Fibroblast of lung (primary cell): Measurements from ENCODE around the gene MACROD1. TPM values are rescaled to one million over a fixed set of nuclear protein-coding genes. Genes with fewer than 3 reads are reported as not detected.

Source experiments
- DNase-seq, 2 donors: peaks; one replicate each; pipeline versions ENCODE4 v3.0.0 to v3.0.0-alpha.2; 2010; ENCODE audit warnings: low read depth in 2 of 2
- H2AFZ ChIP-seq: 2 replicates; pipeline ENCODE4 v1.5.1; 2012; ENCODE audit warnings: low read length, control low read depth, inconsistent platforms
- H3K27ac ChIP-seq: 2 replicates; pipeline ENCODE4 v1.5.1; 2011; ENCODE audit warnings: low read length, control low read depth; ENCODE audit not compliant: insufficient read depth
- H3K27me3 ChIP-seq: 2 replicates; pipeline ENCODE4 v1.5.1; 2011; ENCODE audit warnings: mild to moderate bottlenecking, low read length; ENCODE audit not compliant: control insufficient read depth, insufficient read depth
- H3K36me3 ChIP-seq: 2 replicates; pipeline ENCODE4 v1.5.1; 2011; ENCODE audit warnings: low read length; ENCODE audit not compliant: control insufficient read depth, insufficient read depth
- H3K4me1 ChIP-seq: 2 replicates; pipeline ENCODE4 v1.5.1; 2011; ENCODE audit warnings: low read length; ENCODE audit not compliant: control insufficient read depth, insufficient read depth; ENCODE audit errors: extremely low read depth
- H3K4me2 ChIP-seq: 2 replicates; pipeline ENCODE4 v1.5.1; 2011; ENCODE audit warnings: low read length, control low read depth; ENCODE audit not compliant: insufficient read depth; ENCODE audit errors: extremely low read depth
- H3K4me3 ChIP-seq, 4 experiments: fragments of 200-600 bp in 1 of 4; sonication (generic) in 1 of 4; replicated peaks in 1 of 4; 2 replicates each; pipeline ENCODE4 v1.5.1; 2011 to 2016; ENCODE audit warnings: low read length in 4 of 4, low read depth in 3 of 4, mild to moderate bottlenecking in 3 of 4, control low read depth in 2 of 4, inconsistent platforms in 1 of 4, mixed read lengths in 1 of 4; ENCODE audit not compliant: insufficient read depth in 1 of 4; ENCODE audit errors: control extremely low read depth in 1 of 4
- H3K79me2 ChIP-seq: 2 replicates; pipeline ENCODE4 v1.5.1; 2012; ENCODE audit warnings: mild to moderate bottlenecking, low read length, inconsistent platforms; ENCODE audit not compliant: control insufficient read depth, insufficient read depth
- H3K9ac ChIP-seq: 2 replicates; pipeline ENCODE4 v1.5.1; 2011; ENCODE audit warnings: mild to moderate bottlenecking, low read length, control low read depth; ENCODE audit not compliant: insufficient read depth
- H3K9me3 ChIP-seq: 2 replicates; pipeline ENCODE4 v1.5.1; 2012; ENCODE audit warnings: low read depth, low read length; ENCODE audit not compliant: control insufficient read depth, insufficient read depth
- H4K20me1 ChIP-seq: 2 replicates; pipeline ENCODE4 v1.5.1; 2011; ENCODE audit warnings: low read length; ENCODE audit not compliant: control insufficient read depth, insufficient read depth; ENCODE audit errors: extremely low read depth
- CTCF ChIP-seq, 2 donors: IDR thresholded peaks in 1 of 2; conservative IDR thresholded peaks in 1 of 2; 1 replicate in 1 of 2; 2 replicates in 1 of 2; pipeline ENCODE4 v1.5.1; 2011 to 2012; ENCODE audit warnings: low read length in 2 of 2, control low read depth in 1 of 2, inconsistent platforms in 1 of 2, low read depth in 1 of 2, mild to moderate bottlenecking in 1 of 2
- EZH2 ChIP-seq: IDR thresholded peaks from 2 replicates; pipeline ENCODE4 v1.5.1; 2012; ENCODE audit warnings: low read length, control low read depth, mild to moderate bottlenecking; ENCODE audit errors: missing control alignments
- polyA plus RNA-seq, 2 donors: library from polyadenylated mRNA; depleted of rRNA in 1 of 2; stranded (reverse) in 1 of 2; unstranded in 1 of 2; fragments of >200 nt; gene quantifications; 2 replicates each; pipeline ENCODE4 v1.2.1, GENCODE V29; 2011 to 2012; ENCODE audit warnings: missing spikeins in 1 of 2
- total RNA-seq: library from RNA; depleted of rRNA; stranded (reverse); fragments of >200 nt; gene quantifications from 2 replicates; pipeline ENCODE4 v1.2.1, GENCODE V29; 2014

Gene MACROD1
- total and polyA plus RNA-seq, 2 donors (not counting 1 experiment from before 2014, with no cell fraction given) = 8.8 to 24.8 TPM

- DNase-seq = no peak
- Histone ChIP-seq H4K20me1 (no peaks in the 10 kb centered on the region), H3K27me3 (no peaks in the 10 kb centered on the region), H3K36me3 (no peaks in the 10 kb centered on the region), H3K4me1 (no peaks in the 10 kb centered on the region), H2AFZ (no peak overlapping the region), H3K9me3 (no peaks in the 10 kb centered on the region), H3K27ac (no peak overlapping the region), H3K4me3 (no peak overlapping the region), H3K4me2 (no peak overlapping the region), H3K9ac (no peak overlapping the region), H3K79me2 (no peaks in the 10 kb centered on the region)
- TF ChIP-seq CTCF (conservative IDR thresholded peaks at IDR 0.05 in 1 of 2, IDR thresholded peaks at IDR 0.05 in 1 of 2; ENCODE audit: low read depth in 1 of 2, low read length in 2 of 2) = no peak
These were observed 25.8 kb downstream of the MACROD1 start for GRCh38 chr11:64140082-64140481.

- no peak overlapping the region for H2AFZ ChIP-seq
- H3K79me2 ChIP-seq = no peaks in the 10 kb centered on the region
- no peak overlapping the region for H3K4me2 ChIP-seq
- H3K27me3 ChIP-seq = no peaks in the 10 kb centered on the region
- no peak overlapping the region for H3K4me3 ChIP-seq
- H3K9me3 ChIP-seq = no peaks in the 10 kb centered on the region
- H3K36me3 ChIP-seq = no peaks in the 10 kb centered on the region
- no peak for TF ChIP-seq EZH2
- no peak for TF ChIP-seq CTCF (conservative IDR thresholded peaks at IDR 0.05 in 1 of 2, IDR thresholded peaks at IDR 0.05 in 1 of 2; ENCODE audit: low read depth in 1 of 2, low read length in 2 of 2)
- no peak overlapping the region for H3K27ac ChIP-seq
- H4K20me1 ChIP-seq = no peaks in the 10 kb centered on the region
- H3K4me1 ChIP-seq = no peaks in the 10 kb centered on the region
- DNase-seq = no peak
- no peak overlapping the region for H3K9ac ChIP-seq
These were observed 26.9 kb downstream of the MACROD1 start for GRCh38 chr11:64139049-64139448.

- Histone ChIP-seq H3K4me3 (no peak overlapping the region), H2AFZ (no peak overlapping the region), H4K20me1 (no peaks in the 10 kb centered on the region), H3K9me3 (no peaks in the 10 kb centered on the region), H3K9ac (no peak overlapping the region), H3K4me1 (no peaks in the 10 kb centered on the region), H3K27me3 (no peaks in the 10 kb centered on the region), H3K36me3 (no peaks in the 10 kb centered on the region), H3K27ac (no peak overlapping the region), H3K4me2 (no peak overlapping the region), H3K79me2 (no peaks in the 10 kb centered on the region)
- TF ChIP-seq CTCF (conservative IDR thresholded peaks at IDR 0.05 in 1 of 2, IDR thresholded peaks at IDR 0.05 in 1 of 2; ENCODE audit: low read depth in 1 of 2, low read length in 2 of 2) = no peak
- TF ChIP-seq EZH2 = no peak
- no peak for DNase-seq
These were observed 27.5 kb downstream of the MACROD1 start for GRCh38 chr11:64138398-64138797.
